HEK293 (cell line): ENCODE data around the gene NR2F1-AS1.

Source experiments
- SETDB1 ChIP-seq: IDR thresholded peaks from one replicate; pipeline ENCODE4 v1.6.1; 2017; ENCODE audit warnings: mild to moderate bottlenecking, low read length, moderate library complexity, mixed read lengths; ENCODE audit not compliant: insufficient read length
- ZFP3 ChIP-seq: fragments of 450-650 bp; formaldehyde crosslinking; IDR thresholded peaks from 2 replicates; pipeline ENCODE4 v1.5.1; 2016; ENCODE audit warnings: low read depth, missing biosample characterization, missing genetic modification characterization
- ZNF23 ChIP-seq: fragments of 450-650 bp; formaldehyde crosslinking; IDR thresholded peaks from 2 replicates; pipeline ENCODE4 v1.5.1; 2016; ENCODE audit warnings: missing biosample characterization, missing genetic modification characterization, borderline replicate concordance
- ZNF274 ChIP-seq, 2 experiments: fragments of 200-500 bp in 1 of 2; fragments of 450-650 bp in 1 of 2; sonication (Bioruptor generic) in 1 of 2; formaldehyde crosslinking in 1 of 2; IDR thresholded peaks; 2 replicates each; pipeline versions ENCODE4 v1.5.1 to v1.6.1; 2014 to 2016; ENCODE audit warnings: borderline replicate concordance in 1 of 2, inconsistent platforms in 1 of 2, low read length in 1 of 2, missing biosample characterization in 1 of 2, missing genetic modification characterization in 1 of 2
- ZNF335 ChIP-seq: fragments of 450-650 bp; formaldehyde crosslinking; conservative IDR thresholded peaks from 2 replicates; pipeline ENCODE4 v1.5.1; 2016; ENCODE audit warnings: missing biosample characterization, missing genetic modification characterization
- ZNF394 ChIP-seq: fragments of 450-650 bp; formaldehyde crosslinking; IDR thresholded peaks from 2 replicates; pipeline ENCODE4 v1.5.1; 2016; ENCODE audit warnings: missing biosample characterization, missing genetic modification characterization, mild to moderate bottlenecking, moderate library complexity, borderline replicate concordance
- ZNF510 ChIP-seq: fragments of 450-650 bp; formaldehyde crosslinking; IDR thresholded peaks from 2 replicates; pipeline ENCODE4 v1.5.1; 2018; ENCODE audit warnings: mild to moderate bottlenecking, missing genetic modification characterization, missing biosample characterization; ENCODE audit not compliant: insufficient replicate concordance
- TF ChIP-seq, protein P1 (sequence below): fragments of 450-650 bp; formaldehyde crosslinking; IDR thresholded peaks from 2 replicates; pipeline ENCODE4 v1.5.1; 2017; ENCODE audit warnings: missing biosample characterization, missing genetic modification characterization
- TF ChIP-seq, protein P2 (sequence below): fragments of 450-650 bp; formaldehyde crosslinking; IDR thresholded peaks from 2 replicates; pipeline ENCODE4 v1.5.1; 2016; ENCODE audit warnings: missing biosample characterization, missing genetic modification characterization
- TF ChIP-seq, protein P3 (sequence below): fragments of 450-650 bp; formaldehyde crosslinking; IDR thresholded peaks from 2 replicates; pipeline ENCODE4 v1.5.1; 2016; ENCODE audit warnings: missing biosample characterization, missing genetic modification characterization, low read depth
- TF ChIP-seq, protein P4 (sequence below): fragments of 450-650 bp; formaldehyde crosslinking; IDR thresholded peaks from 2 replicates; pipeline ENCODE4 v1.5.1; 2016; ENCODE audit warnings: missing biosample characterization, missing genetic modification characterization
- TF ChIP-seq, protein P5 (sequence below): fragments of 450-650 bp; formaldehyde crosslinking; IDR thresholded peaks from 2 replicates; pipeline ENCODE4 v1.5.1; 2016; ENCODE audit warnings: missing biosample characterization, missing genetic modification characterization, borderline replicate concordance
- TF ChIP-seq, protein P6 (sequence below): fragments of 450-650 bp; formaldehyde crosslinking; IDR thresholded peaks from 2 replicates; pipeline ENCODE4 v1.5.1; 2016; ENCODE audit warnings: missing biosample characterization, missing genetic modification characterization

DNA sequence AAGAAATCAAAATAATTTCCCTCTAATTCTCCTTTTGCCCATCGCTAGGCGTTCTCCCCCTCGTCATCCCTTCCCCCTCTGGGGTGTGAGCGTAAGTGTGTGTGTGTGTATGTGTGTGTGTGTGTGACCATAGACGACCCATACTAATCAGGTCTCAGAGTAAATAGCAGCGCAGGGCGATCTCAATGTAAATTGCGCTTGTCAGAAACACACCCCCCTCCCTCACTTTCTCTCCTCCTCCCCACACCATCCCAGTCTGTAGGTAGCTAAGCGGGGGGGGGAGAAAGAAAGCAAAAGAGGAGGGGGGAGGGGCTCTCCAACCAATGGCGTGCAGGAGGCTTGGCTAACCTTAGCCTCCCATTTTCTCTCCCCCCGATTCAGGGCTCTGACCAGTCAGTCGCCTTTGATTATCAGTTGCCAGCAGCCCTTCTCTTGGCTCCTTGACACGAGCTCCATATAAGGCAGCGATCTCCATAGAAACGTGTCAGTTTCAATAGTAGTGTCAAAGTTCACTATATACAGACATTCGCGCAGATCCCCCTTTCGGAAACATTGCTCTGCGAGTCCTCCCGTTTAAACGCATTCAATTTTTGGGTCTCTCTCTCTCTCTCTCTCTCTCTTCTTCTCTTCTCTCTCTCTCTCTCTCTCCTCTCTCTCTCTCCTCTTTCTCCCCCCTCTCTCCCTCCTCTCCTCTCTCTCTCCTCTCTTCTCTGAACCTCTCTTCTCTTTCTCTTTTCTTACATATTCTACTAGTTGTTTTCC is 1.8 kb upstream of the NR2F1-AS1 start, which contains the start of gene NR2F1:
- TF ChIP-seq, protein P1, sequence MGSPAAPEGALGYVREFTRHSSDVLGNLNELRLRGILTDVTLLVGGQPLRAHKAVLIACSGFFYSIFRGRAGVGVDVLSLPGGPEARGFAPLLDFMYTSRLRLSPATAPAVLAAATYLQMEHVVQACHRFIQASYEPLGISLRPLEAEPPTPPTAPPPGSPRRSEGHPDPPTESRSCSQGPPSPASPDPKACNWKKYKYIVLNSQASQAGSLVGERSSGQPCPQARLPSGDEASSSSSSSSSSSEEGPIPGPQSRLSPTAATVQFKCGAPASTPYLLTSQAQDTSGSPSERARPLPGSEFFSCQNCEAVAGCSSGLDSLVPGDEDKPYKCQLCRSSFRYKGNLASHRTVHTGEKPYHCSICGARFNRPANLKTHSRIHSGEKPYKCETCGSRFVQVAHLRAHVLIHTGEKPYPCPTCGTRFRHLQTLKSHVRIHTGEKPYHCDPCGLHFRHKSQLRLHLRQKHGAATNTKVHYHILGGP (tag by site-specific recombination): peak; percentile 39; the same call in 1 of the 2 replicates
- peak; percentile 56 for TF ChIP-seq ZNF510 (tag by site-specific recombination)
- TF ChIP-seq, protein P2, sequence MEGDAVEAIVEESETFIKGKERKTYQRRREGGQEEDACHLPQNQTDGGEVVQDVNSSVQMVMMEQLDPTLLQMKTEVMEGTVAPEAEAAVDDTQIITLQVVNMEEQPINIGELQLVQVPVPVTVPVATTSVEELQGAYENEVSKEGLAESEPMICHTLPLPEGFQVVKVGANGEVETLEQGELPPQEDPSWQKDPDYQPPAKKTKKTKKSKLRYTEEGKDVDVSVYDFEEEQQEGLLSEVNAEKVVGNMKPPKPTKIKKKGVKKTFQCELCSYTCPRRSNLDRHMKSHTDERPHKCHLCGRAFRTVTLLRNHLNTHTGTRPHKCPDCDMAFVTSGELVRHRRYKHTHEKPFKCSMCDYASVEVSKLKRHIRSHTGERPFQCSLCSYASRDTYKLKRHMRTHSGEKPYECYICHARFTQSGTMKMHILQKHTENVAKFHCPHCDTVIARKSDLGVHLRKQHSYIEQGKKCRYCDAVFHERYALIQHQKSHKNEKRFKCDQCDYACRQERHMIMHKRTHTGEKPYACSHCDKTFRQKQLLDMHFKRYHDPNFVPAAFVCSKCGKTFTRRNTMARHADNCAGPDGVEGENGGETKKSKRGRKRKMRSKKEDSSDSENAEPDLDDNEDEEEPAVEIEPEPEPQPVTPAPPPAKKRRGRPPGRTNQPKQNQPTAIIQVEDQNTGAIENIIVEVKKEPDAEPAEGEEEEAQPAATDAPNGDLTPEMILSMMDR: 0 out of 2 replicates have a peak, but pooled peaks have one; percentile 15
- no peak for TF ChIP-seq ZNF23
- TF ChIP-seq ZNF274 (IDR thresholded peaks at IDR 0.05; ENCODE audit: low read length): no peak
- TF ChIP-seq ZNF274 (tag by site-specific recombination; IDR thresholded peaks at IDR 0.05; ENCODE audit: borderline replicate concordance): no peak
- TF ChIP-seq, protein P3, sequence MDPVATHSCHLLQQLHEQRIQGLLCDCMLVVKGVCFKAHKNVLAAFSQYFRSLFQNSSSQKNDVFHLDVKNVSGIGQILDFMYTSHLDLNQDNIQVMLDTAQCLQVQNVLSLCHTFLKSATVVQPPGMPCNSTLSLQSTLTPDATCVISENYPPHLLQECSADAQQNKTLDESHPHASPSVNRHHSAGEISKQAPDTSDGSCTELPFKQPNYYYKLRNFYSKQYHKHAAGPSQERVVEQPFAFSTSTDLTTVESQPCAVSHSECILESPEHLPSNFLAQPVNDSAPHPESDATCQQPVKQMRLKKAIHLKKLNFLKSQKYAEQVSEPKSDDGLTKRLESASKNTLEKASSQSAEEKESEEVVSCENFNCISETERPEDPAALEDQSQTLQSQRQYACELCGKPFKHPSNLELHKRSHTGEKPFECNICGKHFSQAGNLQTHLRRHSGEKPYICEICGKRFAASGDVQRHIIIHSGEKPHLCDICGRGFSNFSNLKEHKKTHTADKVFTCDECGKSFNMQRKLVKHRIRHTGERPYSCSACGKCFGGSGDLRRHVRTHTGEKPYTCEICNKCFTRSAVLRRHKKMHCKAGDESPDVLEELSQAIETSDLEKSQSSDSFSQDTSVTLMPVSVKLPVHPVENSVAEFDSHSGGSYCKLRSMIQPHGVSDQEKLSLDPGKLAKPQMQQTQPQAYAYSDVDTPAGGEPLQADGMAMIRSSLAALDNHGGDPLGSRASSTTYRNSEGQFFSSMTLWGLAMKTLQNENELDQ (tag by site-specific recombination): 0 out of 2 replicates have a peak, but pooled peaks have one; percentile 61
- TF ChIP-seq, protein P4, sequence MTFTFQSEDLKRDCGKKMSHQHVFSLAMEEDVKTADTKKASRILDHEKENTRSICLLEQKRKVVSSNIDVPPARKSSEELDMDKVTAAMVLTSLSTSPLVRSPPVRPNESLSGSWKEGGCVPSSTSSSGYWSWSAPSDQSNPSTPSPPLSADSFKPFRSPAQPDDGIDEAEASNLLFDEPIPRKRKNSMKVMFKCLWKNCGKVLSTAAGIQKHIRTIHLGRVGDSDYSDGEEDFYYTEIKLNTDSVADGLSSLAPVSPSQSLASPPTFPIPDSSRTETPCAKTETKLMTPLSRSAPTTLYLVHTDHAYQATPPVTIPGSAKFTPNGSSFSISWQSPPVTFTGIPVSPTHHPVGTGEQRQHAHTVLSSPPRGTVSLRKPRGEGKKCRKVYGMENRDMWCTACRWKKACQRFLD (tag by site-specific recombination): no peak; the same call in 1 of the 2 replicates
- TF ChIP-seq, protein P5, sequence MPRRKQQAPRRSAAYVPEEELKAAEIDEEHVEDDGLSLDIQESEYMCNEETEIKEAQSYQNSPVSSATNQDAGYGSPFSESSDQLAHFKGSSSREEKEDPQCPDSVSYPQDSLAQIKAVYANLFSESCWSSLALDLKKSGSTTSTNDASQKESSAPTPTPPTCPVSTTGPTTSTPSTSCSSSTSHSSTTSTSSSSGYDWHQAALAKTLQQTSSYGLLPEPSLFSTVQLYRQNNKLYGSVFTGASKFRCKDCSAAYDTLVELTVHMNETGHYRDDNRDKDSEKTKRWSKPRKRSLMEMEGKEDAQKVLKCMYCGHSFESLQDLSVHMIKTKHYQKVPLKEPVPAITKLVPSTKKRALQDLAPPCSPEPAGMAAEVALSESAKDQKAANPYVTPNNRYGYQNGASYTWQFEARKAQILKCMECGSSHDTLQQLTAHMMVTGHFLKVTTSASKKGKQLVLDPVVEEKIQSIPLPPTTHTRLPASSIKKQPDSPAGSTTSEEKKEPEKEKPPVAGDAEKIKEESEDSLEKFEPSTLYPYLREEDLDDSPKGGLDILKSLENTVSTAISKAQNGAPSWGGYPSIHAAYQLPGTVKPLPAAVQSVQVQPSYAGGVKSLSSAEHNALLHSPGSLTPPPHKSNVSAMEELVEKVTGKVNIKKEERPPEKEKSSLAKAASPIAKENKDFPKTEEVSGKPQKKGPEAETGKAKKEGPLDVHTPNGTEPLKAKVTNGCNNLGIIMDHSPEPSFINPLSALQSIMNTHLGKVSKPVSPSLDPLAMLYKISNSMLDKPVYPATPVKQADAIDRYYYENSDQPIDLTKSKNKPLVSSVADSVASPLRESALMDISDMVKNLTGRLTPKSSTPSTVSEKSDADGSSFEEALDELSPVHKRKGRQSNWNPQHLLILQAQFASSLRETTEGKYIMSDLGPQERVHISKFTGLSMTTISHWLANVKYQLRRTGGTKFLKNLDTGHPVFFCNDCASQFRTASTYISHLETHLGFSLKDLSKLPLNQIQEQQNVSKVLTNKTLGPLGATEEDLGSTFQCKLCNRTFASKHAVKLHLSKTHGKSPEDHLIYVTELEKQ (tag by site-specific recombination): peak; percentile 99
- peak; percentile 69; the same call in 1 of the 2 replicates for TF ChIP-seq ZNF394
- TF ChIP-seq, protein P6, sequence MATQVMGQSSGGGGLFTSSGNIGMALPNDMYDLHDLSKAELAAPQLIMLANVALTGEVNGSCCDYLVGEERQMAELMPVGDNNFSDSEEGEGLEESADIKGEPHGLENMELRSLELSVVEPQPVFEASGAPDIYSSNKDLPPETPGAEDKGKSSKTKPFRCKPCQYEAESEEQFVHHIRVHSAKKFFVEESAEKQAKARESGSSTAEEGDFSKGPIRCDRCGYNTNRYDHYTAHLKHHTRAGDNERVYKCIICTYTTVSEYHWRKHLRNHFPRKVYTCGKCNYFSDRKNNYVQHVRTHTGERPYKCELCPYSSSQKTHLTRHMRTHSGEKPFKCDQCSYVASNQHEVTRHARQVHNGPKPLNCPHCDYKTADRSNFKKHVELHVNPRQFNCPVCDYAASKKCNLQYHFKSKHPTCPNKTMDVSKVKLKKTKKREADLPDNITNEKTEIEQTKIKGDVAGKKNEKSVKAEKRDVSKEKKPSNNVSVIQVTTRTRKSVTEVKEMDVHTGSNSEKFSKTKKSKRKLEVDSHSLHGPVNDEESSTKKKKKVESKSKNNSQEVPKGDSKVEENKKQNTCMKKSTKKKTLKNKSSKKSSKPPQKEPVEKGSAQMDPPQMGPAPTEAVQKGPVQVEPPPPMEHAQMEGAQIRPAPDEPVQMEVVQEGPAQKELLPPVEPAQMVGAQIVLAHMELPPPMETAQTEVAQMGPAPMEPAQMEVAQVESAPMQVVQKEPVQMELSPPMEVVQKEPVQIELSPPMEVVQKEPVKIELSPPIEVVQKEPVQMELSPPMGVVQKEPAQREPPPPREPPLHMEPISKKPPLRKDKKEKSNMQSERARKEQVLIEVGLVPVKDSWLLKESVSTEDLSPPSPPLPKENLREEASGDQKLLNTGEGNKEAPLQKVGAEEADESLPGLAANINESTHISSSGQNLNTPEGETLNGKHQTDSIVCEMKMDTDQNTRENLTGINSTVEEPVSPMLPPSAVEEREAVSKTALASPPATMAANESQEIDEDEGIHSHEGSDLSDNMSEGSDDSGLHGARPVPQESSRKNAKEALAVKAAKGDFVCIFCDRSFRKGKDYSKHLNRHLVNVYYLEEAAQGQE (tag by site-specific recombination): peak; percentile 67
- TF ChIP-seq SETDB1: no peak
- peak; percentile 37 for TF ChIP-seq ZNF335 (tag by site-specific recombination)
- no peak for TF ChIP-seq ZFP3
